Activated CD8-positive, alpha-beta memory T cell treated with anti-CD3 and anti-CD28 coated beads, Interleukin-2, amount 50 U/mL, for 48 hours (primary cell): ENCODE measurements around the gene FAM237B.
A peak's percentile ranks its signal among the peaks of the same experiment; 100 is the strongest.
"Not testable (repeated sequence)": the region's sequence is repeated elsewhere in the genome, so short reads cannot be mapped to it uniquely, and the experiment has no call there.

Experiments
- DNase-seq: peaks from one replicate; pipeline ENCODE4 v3.0.0-alpha.2; 2020

The FAM237B gene

DNA sequence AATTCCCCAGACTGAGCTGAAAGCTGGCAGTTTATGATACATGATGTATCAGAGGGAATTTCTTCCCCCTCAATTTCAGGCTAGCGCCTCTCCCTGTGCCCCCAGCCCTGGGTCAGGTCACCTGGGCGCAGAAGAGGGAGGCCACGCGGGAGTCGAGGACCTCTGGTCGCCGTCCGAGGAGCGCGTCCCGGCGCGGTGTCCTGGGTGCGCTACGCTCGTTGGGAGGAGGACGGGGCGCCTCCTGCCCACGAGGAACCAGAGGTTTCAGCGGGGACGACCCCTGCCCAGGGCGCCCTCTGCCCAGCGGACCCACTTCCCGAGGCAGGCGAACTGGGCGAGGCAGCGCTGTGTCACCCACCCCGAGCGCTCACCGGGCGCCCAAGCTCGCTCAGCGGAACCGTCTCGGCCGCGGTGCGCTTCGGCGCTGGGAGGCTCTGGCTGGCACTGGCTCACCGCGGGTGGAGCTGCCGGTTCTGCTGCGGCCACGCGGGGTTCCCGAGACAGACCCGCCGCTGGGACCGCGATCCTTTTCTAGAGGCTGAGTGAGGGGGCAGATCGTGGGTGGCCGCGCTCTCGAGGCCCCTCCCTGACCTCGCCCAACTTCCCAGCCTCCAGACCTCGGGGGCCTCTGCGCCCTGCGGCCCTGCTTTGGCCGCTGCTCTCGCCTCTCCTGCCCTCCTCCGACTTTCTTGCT lies at the start of gene FAM237B:
FAM237B (minus strand) TSS at position 504 of the 694 bp plus-strand sequence. CDS start 1,556 bp downstream, outside the sequence.
- no peak for DNase-seq

- DNase-seq = no peak
These were observed 30.9 kb upstream of the FAM237B start for GRCh38 chr7:90351987-90352386.

DNA sequence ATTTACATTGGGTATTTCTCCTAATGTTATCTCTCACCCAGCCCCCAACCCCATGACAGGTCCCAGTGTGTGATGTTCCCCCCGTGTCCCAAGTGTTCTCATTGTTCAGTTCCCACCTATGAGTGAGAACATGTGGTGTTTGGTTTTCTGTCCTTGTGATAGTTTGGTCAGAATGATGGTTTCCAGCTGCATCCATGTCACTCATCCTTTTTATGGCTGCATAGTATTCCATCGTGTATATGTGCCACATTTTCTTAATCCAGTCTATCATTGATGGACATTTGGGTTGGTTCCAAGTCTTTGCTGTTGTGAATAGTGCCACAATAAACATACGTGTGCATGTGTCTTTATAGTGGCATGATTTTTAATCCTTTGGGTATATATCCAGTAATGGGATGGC lies 28.9 kb upstream of the FAM237B start:
- DNase-seq = not testable (repeated sequence)

GRCh38 chr7:90349305-90349704 lies 28.2 kb upstream of the FAM237B start:
- no peak for DNase-seq

GRCh38 chr7:90347759-90348158 lies 26.7 kb upstream of the FAM237B start:
- DNase-seq = no peak

DNA sequence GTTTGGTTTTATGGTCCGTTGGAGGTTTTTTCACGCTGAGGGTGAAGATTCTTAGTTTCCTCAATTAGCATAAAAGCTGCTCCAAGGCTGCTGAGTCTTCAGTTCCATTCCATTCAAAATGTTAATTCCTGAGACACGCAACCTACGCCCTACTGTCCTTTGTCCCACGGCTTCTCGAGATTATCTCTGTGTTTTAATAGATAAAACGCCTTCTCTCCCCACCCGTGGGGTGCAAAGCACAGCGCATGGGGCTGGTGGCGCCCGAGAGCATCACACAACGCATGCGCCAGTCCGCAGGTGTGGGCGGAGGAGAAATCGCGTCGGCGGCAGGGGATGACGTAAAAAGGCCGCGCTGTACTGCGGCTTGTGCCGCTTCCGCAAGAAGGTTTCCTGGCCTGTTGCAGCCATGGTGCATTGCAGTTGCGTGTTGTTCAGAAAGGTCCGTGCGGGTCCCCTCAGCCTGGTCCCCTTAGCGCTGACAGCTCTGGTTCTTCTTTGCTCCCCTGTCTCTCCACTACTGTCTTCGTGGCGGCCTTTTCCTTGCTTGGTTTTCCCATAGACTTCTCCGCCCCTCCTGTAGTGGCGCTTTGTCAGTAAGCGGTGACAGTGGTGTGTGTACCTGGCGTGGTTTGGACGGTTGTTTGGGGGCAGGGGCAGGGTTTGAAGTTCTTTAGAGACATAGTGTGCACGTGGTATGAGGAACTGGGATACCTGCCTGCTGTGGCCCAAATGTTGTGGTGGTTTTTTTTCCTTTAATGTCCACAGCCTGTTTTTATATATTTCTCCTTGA lies 25.4 kb upstream of the FAM237B start, which contains the start of gene GTPBP10:
GTPBP10 (plus strand) TSS at position 381 of the 790 bp plus-strand sequence; CDS start at position 407, 26 bp downstream.
- DNase-seq = peak; percentile 97

GRCh38 chr7:90345595-90346335 lies 24.7 kb upstream of the FAM237B start:
- no peak for DNase-seq

DNA sequence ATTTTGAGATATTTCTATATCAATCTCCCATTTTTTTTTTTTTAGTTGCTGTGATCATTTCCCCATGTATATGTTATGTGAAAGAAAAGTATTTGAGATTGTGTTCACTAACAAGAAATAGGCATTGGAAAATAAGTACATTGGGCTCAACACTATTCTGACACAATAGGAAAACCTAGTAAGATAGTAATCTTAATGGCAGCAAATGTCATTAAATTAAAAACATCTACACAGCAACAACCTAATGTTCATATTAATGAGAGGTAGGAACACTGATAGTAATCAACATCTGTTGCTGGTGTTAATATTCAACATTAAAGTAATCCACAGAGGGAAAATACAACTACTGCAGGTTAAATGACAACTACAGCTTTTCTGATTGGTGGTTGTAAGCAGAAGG lies 23.9 kb upstream of the FAM237B start:
- no peak for DNase-seq

- DNase-seq = no peak
These were observed 16.0 kb upstream of the FAM237B start for GRCh38 chr7:90337106-90337505.

DNA sequence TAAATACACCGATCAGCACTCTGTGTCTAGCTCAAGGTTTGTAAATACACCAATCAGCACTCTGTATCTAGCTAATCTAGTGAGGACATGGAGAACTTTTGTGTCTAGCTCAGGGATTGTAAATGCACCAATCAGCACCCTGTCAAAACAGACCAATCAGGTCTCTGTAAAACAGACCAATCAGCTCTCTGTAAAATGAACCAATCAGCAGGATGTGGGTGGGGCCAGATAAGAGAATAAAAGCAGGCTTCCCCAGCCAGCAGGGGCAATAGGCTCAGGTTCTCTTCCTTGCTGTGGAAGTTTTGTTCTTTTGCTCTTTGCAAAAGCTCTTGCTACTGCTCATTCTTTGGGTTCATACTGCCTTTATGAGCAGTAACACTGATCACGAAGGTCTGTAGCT lies 13.8 kb upstream of the FAM237B start:
- not testable (repeated sequence) for DNase-seq

DNA sequence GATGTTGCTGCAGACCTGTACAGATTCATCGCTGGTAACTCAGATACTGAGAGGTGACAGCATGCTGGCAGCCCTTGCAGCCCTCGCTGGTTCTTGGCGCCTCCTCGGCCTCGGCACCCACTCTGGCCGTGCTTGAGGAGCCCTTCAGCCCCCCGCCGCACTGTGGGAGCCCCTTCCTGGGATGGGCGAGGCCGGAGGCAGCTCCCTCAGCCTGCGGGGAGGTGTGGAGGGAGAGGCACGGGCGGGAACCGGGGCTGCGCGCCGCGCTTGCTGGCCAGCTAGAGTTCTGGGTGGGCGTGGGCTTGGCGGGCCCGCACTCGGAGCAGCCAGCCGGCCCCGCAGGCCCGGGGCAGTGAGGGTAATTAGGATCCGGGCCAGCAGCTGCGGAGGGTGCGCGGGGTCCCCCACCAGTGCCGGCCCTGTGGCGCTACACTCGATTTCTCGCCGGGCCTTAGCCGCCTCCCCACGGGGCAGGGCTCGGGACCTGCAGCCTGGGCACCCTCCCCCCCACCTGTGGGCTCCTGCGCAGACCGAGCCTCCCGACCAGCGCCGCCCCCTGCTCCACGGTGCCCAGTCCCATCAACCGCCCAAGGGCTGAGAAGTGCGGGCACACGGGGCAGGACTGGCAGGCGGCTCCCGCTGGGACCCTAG lies 13.2 kb upstream of the FAM237B start:
- DNase-seq = no peak

DNA sequence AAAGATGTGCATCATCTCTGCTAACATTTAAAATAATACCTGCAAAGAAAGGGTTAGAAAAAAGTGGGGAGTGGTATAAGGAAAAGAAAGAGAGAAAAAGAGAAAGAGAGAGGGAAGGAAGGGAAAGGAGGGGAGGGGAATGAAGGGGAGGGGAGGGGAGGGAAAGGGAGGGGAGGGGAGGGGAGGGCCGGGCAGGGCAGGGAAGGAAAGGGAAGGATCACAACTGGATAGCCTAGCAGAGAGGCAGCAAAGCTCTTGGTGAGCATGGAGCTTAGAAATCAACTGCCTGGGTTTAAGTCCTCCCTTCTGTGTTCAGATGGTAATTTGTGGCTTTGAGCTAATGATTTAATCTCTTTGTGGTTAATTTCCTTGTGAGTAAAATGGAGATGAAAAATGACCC lies 5.4 kb upstream of the FAM237B start:
- DNase-seq = no peak

DNA sequence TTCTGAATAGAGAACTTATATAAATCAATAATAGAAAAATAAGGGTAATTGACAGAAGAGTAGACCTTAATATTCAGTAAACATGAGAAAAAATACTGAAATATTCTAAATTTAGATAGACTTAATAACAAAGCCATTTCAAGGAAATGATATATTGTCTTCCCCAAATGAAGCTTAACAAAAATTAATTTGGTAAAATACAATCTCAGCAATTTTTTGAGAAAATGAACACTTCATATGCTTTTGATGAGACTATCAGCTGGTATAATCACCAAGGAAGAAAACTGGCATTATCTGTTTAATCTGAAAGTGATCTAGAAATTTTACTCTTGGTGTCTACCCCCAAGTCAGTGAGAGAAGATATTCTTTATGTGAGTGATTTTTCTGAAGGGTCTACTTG lies 1.7 kb upstream of the FAM237B start:
- no peak for DNase-seq

- DNase-seq = no peak
These were observed 695 bp downstream of the FAM237B start for GRCh38 chr7:90320418-90320800.

GRCh38 chr7:90320014-90320413 lies 1.1 kb downstream of the FAM237B start:
- no peak for DNase-seq

DNA sequence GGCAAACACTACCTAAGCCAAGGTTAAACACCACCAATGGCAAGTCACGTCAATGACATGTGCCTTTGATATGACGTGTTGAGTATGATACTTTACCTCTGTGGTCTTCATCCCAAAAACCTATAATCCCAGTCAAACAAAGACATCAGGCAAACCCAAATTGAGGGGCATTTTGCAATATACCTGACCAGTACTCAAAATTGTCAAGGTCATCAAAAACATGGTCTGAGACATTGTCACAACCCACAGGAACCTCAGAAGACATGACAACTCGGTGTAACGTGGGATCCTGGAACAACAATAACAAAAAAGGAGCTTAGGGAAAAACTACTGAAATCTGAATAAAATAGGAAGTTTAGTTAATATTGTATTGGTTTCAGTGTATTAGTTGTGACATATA lies 7.2 kb downstream of the FAM237B start:
- no peak for DNase-seq

DNA sequence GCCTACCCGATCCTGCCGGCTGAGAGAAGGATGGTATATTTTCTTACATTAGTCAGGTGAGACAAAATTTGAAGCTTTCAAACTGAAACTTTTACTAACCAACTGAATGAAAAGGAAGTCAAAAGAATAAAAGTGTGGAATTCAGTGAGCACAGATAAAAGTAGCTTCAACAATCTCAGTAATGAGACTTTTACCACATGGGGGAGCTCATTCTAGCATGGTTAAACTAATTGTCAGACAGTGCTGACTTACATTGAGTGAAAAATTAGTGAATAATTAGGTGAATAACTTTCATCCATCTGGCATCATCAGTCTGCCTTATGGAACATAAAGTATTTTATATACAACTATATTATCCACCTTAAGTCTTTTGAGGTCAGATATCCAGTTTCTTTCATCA lies 8.4 kb downstream of the FAM237B start:
- no peak for DNase-seq

DNA sequence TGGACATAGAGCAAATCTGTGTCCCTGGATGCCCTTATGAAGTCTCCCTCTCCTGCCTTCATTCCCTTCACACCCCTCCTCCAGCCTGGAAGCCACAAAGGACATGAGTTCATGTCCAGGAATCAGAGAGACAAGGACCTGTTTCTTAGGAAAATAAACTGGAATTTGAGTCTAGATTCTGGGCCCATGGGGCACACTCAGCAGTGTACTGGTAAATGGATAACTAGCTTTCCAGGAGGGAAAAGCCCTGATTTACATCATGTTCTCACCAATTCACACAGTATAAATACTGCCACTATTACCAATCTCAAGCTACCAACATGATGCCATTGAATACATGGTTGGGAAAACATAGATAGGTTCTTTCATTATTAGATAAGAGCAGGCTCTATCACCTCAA lies 9.9 kb downstream of the FAM237B start:
- DNase-seq = no peak

GRCh38 chr7:90309872-90310271 lies 11.2 kb downstream of the FAM237B start:
- DNase-seq = no peak

- no peak for DNase-seq
These were observed 17.9 kb downstream of the FAM237B start for GRCh38 chr7:90303241-90303640.

- DNase-seq = no peak
These were observed 22.7 kb downstream of the FAM237B start for GRCh38 chr7:90298145-90299038.
